ENCODE results near the gene DNMT1.

The DNMT1 gene

GRCh38 chr19:10203686-10204085 is 8.9 kb upstream of the DNMT1 start:
- TF ChIP-seq CREB1 (IDR thresholded peaks at IDR 0.05; ENCODE audit: low read depth): no peak
- TF ChIP-seq EP300 (IDR thresholded peaks at IDR 0.05; ENCODE audit: borderline replicate concordance): no peak
- TF ChIP-seq TCF12 (IDR thresholded peaks at IDR 0.05; ENCODE audit: low read depth): no peak
- TF ChIP-seq YY1 (IDR thresholded peaks at IDR 0.05; ENCODE audit: low read depth): no peak
- no peak for TF ChIP-seq CEBPB (IDR thresholded peaks at IDR 0.05)
- TF ChIP-seq EGR1 (IDR thresholded peaks at IDR 0.05): no peak

DNA sequence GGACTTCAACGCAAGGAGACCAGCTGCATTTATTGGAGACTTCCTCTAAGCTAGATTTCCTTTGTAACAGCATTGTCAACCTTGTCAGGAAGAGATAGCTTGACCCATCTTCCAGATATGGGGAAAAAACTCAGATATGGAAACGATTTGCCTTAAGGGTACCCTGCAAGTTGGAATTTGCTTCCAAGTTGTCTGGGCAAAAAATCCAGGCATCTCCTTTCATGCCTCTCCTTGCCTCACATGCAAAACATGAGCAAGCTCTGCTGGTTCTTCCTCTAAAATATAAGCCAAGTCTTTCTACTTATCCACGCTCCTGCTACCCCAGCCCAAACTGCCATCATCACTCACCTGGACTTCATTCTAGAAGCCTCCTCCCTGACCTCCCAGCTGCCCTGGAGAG is 6.4 kb upstream of the DNMT1 start:
- TF ChIP-seq EP300 (IDR thresholded peaks at IDR 0.05; ENCODE audit: borderline replicate concordance) (no peak), TEAD4 (IDR thresholded peaks at IDR 0.05) (no peak), TAF1 (IDR thresholded peaks at IDR 0.05; ENCODE audit: low read depth) (no peak), CREB1 (IDR thresholded peaks at IDR 0.05; ENCODE audit: low read depth) (no peak), YY1 (IDR thresholded peaks at IDR 0.05; ENCODE audit: low read depth) (no peak), RAD21 (IDR thresholded peaks at IDR 0.05; ENCODE audit: low read depth) (no peak), CEBPB (IDR thresholded peaks at IDR 0.05) (no peak), TCF12 (IDR thresholded peaks at IDR 0.05; ENCODE audit: low read depth) (no peak), FOXM1 (IDR thresholded peaks at IDR 0.05; ENCODE audit: borderline replicate concordance, low read depth) (no peak), EGR1 (IDR thresholded peaks at IDR 0.05) (no peak), ZBTB7A (IDR thresholded peaks at IDR 0.05; ENCODE audit: low read depth) (no peak), NFIC (IDR thresholded peaks at IDR 0.05) (no peak)
- TF ChIP-seq, protein P1, sequence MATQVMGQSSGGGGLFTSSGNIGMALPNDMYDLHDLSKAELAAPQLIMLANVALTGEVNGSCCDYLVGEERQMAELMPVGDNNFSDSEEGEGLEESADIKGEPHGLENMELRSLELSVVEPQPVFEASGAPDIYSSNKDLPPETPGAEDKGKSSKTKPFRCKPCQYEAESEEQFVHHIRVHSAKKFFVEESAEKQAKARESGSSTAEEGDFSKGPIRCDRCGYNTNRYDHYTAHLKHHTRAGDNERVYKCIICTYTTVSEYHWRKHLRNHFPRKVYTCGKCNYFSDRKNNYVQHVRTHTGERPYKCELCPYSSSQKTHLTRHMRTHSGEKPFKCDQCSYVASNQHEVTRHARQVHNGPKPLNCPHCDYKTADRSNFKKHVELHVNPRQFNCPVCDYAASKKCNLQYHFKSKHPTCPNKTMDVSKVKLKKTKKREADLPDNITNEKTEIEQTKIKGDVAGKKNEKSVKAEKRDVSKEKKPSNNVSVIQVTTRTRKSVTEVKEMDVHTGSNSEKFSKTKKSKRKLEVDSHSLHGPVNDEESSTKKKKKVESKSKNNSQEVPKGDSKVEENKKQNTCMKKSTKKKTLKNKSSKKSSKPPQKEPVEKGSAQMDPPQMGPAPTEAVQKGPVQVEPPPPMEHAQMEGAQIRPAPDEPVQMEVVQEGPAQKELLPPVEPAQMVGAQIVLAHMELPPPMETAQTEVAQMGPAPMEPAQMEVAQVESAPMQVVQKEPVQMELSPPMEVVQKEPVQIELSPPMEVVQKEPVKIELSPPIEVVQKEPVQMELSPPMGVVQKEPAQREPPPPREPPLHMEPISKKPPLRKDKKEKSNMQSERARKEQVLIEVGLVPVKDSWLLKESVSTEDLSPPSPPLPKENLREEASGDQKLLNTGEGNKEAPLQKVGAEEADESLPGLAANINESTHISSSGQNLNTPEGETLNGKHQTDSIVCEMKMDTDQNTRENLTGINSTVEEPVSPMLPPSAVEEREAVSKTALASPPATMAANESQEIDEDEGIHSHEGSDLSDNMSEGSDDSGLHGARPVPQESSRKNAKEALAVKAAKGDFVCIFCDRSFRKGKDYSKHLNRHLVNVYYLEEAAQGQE (IDR thresholded peaks at IDR 0.05; ENCODE audit: low read depth): no peak
- TF ChIP-seq, protein P2, sequence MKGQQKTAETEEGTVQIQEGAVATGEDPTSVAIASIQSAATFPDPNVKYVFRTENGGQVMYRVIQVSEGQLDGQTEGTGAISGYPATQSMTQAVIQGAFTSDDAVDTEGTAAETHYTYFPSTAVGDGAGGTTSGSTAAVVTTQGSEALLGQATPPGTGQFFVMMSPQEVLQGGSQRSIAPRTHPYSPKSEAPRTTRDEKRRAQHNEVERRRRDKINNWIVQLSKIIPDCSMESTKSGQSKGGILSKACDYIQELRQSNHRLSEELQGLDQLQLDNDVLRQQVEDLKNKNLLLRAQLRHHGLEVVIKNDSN (IDR thresholded peaks at IDR 0.05): no peak
- TF ChIP-seq, protein P3, sequence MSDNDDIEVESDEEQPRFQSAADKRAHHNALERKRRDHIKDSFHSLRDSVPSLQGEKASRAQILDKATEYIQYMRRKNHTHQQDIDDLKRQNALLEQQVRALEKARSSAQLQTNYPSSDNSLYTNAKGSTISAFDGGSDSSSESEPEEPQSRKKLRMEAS (IDR thresholded peaks at IDR 0.05): no peak

GRCh38 chr19:10195199-10195519 is 406 bp upstream of the DNMT1 start:
- TF ChIP-seq YY1 (IDR thresholded peaks at IDR 0.05; ENCODE audit: low read depth): no peak
- TF ChIP-seq, protein P3 (IDR thresholded peaks at IDR 0.05): no peak
- no peak for TF ChIP-seq TCF12 (IDR thresholded peaks at IDR 0.05; ENCODE audit: low read depth)
- TF ChIP-seq ZBTB7A (IDR thresholded peaks at IDR 0.05; ENCODE audit: low read depth): no peak
- no peak for TF ChIP-seq CEBPB (IDR thresholded peaks at IDR 0.05)
- no peak for TF ChIP-seq TAF1 (IDR thresholded peaks at IDR 0.05; ENCODE audit: low read depth)
- TF ChIP-seq, protein P2 (IDR thresholded peaks at IDR 0.05): no peak
- no peak; the same call in 1 of the 2 replicates for TF ChIP-seq NFIC (IDR thresholded peaks at IDR 0.05)
- TF ChIP-seq CREB1 (IDR thresholded peaks at IDR 0.05; ENCODE audit: low read depth): no peak
- no peak for TF ChIP-seq FOXM1 (IDR thresholded peaks at IDR 0.05; ENCODE audit: borderline replicate concordance, low read depth)
- TF ChIP-seq, protein P1 (IDR thresholded peaks at IDR 0.05; ENCODE audit: low read depth): no peak
- no peak for TF ChIP-seq TEAD4 (IDR thresholded peaks at IDR 0.05)
- no peak for TF ChIP-seq RAD21 (IDR thresholded peaks at IDR 0.05; ENCODE audit: low read depth)
- no peak for TF ChIP-seq EP300 (IDR thresholded peaks at IDR 0.05; ENCODE audit: borderline replicate concordance)
- TF ChIP-seq EGR1 (IDR thresholded peaks at IDR 0.05): no peak

DNA sequence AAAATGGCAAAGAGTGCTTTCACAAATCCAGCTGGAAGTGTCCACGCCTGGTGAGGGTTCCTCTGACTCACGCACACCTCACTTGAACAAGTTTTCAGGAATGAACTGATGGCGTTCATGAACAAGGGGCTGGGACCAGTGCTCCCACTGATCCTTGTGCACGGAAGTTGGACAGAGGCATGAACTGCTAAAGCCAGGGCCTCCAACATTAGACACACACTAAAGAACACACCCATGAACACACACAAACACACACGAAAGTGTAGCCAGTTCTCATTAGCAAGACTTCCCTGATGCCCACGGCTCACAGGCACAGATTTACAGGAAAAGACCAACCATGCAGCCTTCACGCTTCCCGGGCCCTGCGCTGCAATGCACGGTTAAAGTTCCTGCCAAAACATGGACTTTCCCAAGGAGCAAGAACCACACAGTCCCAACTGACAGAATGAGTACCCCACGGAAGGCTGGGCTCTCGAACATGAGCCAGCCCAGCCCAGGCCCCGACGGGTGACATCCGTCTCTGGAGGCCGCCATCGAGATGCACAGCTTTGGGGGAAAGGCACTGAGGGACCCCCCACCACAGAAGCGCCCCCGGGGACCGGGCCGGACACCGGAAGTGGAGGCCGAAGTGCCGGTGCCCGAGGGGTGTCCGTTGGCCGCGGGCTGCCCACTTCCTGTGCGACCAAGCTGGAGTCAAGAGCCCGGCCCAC is 808 bp downstream of the DNMT1 start:
- TF ChIP-seq TEAD4 (IDR thresholded peaks at IDR 0.05) (no peak), ZBTB7A (IDR thresholded peaks at IDR 0.05; ENCODE audit: low read depth) (no peak; the same call in 1 of the 2 replicates), NFIC (IDR thresholded peaks at IDR 0.05) (no peak), CEBPB (IDR thresholded peaks at IDR 0.05) (no peak)
- TF ChIP-seq, protein P1 (IDR thresholded peaks at IDR 0.05; ENCODE audit: low read depth): no peak
- TF ChIP-seq, protein P2 (IDR thresholded peaks at IDR 0.05): no peak

Measured in Ishikawa (cell line).